HG03571 (cell line): Measurements from ENCODE around the gene PPP4R3A.
"Not testable (repeated sequence)": the region's sequence is repeated elsewhere in the genome, so short reads cannot be mapped to it uniquely, and the experiment has no call there.

ENCODE experiments used
- ATAC-seq: cut with Tn5 transposase; IDR thresholded peaks from one replicate; pipeline ENCODE4 v1.9.1; 2021; ENCODE audit not compliant: unreplicated experiment

PPP4R3A gene

GRCh38 chr14:91510171-91511042, at the start of gene PPP4R3A:
TSS of gene PPP4R3A (minus strand) at chr14:91510310. CDS start at chr14:91509647, 663 bp downstream.
- ATAC-seq, result peak; percentile 83

GRCh38 chr14:91555531-91555930, 45.4 kb upstream of the PPP4R3A start:
- ATAC-seq, result no peak

GRCh38 chr14:91554535-91555332, 44.6 kb upstream of the PPP4R3A start:
- no peak for ATAC-seq

- ATAC-seq, result no peak
Observed at GRCh38 chr14:91548108-91548507, 38.0 kb upstream of the PPP4R3A start.

- ATAC-seq, result no peak
Observed at GRCh38 chr14:91545946-91546716, 36.0 kb upstream of the PPP4R3A start.

GRCh38 chr14:91545204-91545603, 35.1 kb upstream of the PPP4R3A start:
- ATAC-seq, result no peak

- ATAC-seq, result no peak
Observed at GRCh38 chr14:91536327-91536726, 26.2 kb upstream of the PPP4R3A start.

GRCh38 chr14:91534059-91534458, 23.9 kb upstream of the PPP4R3A start:
- ATAC-seq, result not testable (repeated sequence)

- no peak for ATAC-seq
Observed at GRCh38 chr14:91533623-91534022, 23.5 kb upstream of the PPP4R3A start.

GRCh38 chr14:91523972-91524371, 13.9 kb upstream of the PPP4R3A start:
- no peak for ATAC-seq

GRCh38 chr14:91521061-91521640, 11.0 kb upstream of the PPP4R3A start:
- no peak for ATAC-seq

GRCh38 chr14:91520138-91520537, 10.0 kb upstream of the PPP4R3A start:
- ATAC-seq, result no peak

GRCh38 chr14:91519239-91520036, 9.3 kb upstream of the PPP4R3A start:
- ATAC-seq, result no peak

- no peak for ATAC-seq
Observed at GRCh38 chr14:91516663-91517388, 6.7 kb upstream of the PPP4R3A start.

GRCh38 chr14:91515979-91516378, 5.9 kb upstream of the PPP4R3A start:
- no peak for ATAC-seq

GRCh38 chr14:91511043-91511383, 903 bp upstream of the PPP4R3A start:
- no peak for ATAC-seq

GRCh38 chr14:91509878-91510170, 286 bp downstream of the PPP4R3A start:
- peak; percentile 17 for ATAC-seq

GRCh38 chr14:91509083-91509877, 830 bp downstream of the PPP4R3A start:
- peak; percentile 8 for ATAC-seq

- ATAC-seq, result no peak
Observed at GRCh38 chr14:91508105-91508504, 2.0 kb downstream of the PPP4R3A start.
